ENCODE measurements around the gene MGST1.
"Not testable (repeated sequence)": the region's sequence is repeated elsewhere in the genome, so short reads cannot be mapped to it uniquely, and the experiment has no call there.

GRCh38 chr12:16401835-16402234 is 54.4 kb downstream of the MGST1 start:
- TF ChIP-seq CTCF (IDR thresholded peaks at IDR 0.05 in 8 of 11, conservative IDR thresholded peaks at IDR 0.05 in 3 of 11); POLR2AphosphoS5 (IDR thresholded peaks at IDR 0.05); POLR2A (IDR thresholded peaks at IDR 0.05): not testable (repeated sequence)
